GM12873 (cell line): ENCODE measurements around the gene CDC25B.

Experiments used
- TF ChIP-seq, protein P1 (sequence below): IDR thresholded peaks from 2 replicates; pipeline ENCODE4 v1.5.1; 2012; ENCODE audit warnings: low read depth, mild to moderate bottlenecking, moderate library complexity, low read length, control low read depth; ENCODE audit not compliant: insufficient read depth; ENCODE audit errors: missing control alignments

CDC25B gene

GRCh38 chr20:3812975-3813847, 17.1 kb downstream of the CDC25B start:
- TF ChIP-seq, protein P1, sequence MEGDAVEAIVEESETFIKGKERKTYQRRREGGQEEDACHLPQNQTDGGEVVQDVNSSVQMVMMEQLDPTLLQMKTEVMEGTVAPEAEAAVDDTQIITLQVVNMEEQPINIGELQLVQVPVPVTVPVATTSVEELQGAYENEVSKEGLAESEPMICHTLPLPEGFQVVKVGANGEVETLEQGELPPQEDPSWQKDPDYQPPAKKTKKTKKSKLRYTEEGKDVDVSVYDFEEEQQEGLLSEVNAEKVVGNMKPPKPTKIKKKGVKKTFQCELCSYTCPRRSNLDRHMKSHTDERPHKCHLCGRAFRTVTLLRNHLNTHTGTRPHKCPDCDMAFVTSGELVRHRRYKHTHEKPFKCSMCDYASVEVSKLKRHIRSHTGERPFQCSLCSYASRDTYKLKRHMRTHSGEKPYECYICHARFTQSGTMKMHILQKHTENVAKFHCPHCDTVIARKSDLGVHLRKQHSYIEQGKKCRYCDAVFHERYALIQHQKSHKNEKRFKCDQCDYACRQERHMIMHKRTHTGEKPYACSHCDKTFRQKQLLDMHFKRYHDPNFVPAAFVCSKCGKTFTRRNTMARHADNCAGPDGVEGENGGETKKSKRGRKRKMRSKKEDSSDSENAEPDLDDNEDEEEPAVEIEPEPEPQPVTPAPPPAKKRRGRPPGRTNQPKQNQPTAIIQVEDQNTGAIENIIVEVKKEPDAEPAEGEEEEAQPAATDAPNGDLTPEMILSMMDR = no peak

GRCh38 chr20:3813848-3814581, 17.9 kb downstream of the CDC25B start:
- TF ChIP-seq, protein P1 = no peak

DNA sequence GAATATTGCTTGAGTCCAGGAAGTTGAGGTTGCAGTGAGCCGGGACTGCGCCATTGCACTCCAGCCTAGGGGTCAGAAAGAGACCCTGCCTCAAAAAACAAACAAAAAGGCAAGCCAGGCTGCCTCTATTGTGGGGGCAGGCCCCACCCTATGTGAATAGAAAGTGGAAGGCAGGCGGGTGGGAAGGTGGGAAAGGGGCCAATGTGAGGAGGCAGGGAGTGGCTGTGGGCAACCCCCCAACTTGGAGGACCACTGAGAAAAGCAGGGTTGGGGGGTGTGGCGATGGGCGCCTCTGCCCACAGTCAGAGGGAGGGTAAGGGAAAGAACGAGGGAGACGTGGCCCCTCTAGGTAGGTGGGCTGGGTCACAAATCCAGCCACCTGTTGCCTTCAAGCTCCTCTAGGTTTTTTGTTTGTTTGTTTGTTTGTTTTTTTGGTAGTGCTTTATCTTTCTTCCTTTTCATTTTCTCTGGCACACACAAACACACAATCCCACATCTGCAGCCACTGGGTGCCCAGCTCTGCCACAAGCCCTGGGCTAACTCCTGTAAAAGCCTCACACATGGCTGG, 18.9 kb downstream of the CDC25B start:
- TF ChIP-seq, protein P1 = no peak

- TF ChIP-seq, protein P1 = no peak
Measured at GRCh38 chr20:3815703-3816315, 19.7 kb downstream of the CDC25B start.

DNA sequence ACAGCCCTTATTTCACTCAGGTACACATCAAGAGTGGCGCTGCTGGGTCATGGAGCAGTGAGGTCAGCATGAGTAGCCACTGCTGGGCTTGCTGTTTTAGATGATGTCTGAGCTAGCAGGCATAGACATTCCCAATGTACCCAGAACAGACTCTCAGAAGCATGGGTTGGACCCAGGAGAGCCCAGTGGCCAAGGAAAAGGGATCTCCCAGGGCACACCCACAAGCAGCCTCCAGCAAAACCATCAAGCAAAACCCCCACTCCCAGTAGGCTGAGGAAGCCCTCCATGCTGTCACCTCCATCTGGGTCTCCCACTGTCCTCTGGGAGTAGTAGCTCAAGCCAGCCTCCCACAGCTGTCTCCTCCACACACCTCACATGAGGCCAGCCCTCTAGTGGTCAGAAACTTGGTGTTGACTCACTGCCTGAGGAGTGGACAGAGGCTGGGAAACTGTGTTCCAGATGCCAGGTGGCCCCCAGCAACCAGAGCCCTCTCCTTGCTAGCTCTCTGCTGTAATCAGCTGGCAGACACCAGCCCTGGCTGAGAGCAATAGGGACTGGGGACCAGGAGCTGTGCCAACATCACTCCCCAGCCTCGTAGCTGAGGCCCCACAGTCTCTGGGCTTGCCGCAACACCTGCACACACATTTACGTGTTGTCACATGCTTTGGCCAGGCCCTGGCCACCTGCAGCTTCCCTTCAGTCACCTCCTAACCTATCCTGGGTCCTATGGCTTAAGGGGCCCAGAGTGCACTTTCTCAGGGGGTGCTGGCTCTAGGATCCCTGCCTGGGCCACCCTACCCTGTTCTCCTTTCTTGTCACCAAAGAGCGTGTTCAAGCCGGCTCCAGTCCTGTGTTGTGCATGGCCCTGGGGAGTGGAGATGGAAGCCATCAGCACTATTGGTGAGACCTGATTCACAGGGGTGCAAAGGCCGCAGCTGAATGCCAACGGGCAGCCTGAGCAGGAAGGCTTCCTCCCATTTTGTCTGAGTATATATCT, 22.3 kb downstream of the CDC25B start:
- TF ChIP-seq, protein P1 = peak; percentile 71

DNA sequence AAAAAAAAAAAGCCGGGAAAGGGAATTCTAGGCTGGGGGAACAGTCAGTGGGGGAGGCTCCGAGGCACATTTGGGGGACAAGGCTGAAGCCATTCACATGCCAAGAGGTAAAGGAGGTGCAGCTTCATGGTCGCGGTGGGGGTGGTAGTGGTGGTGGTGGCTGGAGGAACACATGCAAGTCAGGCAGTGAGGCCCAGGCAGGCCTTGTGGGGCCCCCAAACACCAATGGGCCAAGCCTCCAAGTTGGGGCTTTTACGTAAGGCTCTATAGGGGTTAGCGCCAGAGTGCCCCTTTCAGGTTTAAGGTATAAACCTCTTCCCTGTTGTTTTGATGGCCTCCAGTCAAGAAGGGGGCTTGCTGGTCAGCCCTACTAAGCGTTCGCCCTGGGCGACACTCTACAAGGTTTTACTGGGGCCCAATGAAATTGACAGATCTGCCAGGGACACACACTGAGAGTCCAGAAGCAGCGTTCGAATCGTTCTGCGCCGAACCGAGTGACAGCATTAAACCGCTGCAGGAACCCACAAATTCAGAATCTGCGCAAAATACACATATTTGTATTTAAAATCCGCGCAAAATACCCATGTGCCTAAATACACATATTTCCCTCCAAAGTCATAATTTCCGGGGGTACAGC, 23.4 kb downstream of the CDC25B start:
- TF ChIP-seq, protein P1 = no peak
